ENCODE results near the gene PCGF1. TPM values are rescaled to one million over a fixed set of nuclear protein-coding genes. Genes with fewer than 3 reads are reported as not detected.

The PCGF1 gene
- total and polyA plus RNA-seq, 2 of the 13 experiments (the other 11 are each of a cell fraction or from before 2014, with no cell fraction given): 20.4 to 22.6 TPM

DNA sequence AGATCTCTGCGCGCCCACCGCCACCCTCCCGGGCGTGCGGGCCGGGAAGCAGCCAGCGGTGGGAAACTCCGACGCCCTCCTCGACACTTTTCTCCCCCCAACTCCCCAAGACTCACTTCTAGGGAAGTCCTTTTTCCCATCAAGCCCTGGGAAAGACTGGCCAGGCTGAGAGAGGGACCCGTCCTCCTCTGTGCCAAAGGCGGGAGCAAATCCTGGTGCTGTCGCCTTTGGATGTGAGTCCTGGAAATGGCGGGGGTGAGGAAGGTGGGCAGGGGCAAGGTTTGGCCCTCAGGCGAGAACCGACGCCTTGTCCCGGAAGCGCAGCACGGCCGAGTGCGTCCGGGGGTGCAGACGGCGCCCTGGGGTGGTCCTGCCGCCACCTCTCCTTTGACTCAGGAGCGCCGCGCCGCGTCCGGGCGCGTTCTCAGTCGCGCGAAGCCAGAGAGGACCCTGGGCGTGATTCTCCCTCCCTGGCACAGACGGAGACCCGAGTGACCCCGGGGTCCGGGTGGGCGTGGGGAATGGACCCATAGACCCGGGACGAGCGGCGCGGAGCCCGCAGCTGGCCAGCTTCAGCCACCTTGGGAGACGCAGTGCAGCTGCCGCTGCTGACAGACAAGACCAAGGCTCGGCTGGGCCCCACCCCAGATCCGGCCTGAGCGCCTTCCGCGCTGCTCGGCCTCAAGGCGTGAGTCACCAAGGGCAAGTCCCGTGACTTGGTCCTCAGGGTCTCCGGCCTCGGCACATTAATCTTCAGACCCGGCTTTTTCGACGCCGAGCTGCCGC is 4.6 kb downstream of the PCGF1 start (continued):
- TF ChIP-seq HES4 (CRISPR knock-in tag; IDR thresholded peaks at IDR 0.05; ENCODE audit: borderline replicate concordance) (peak; percentile 90), ZFP37 (CRISPR knock-in tag; IDR thresholded peaks at IDR 0.05; ENCODE audit: borderline replicate concordance) (no peak), YEATS4 (CRISPR knock-in tag; IDR thresholded peaks at IDR 0.05; ENCODE audit: borderline replicate concordance) (peak; percentile 84), PAWR (CRISPR knock-in tag; IDR thresholded peaks at IDR 0.05; ENCODE audit: borderline replicate concordance) (peak; percentile 82; the same call in 1 of the 2 replicates), DBP (CRISPR knock-in tag; IDR thresholded peaks at IDR 0.05; ENCODE audit: not compliant biosample characterization) (peak; percentile 25), KMT2A (CRISPR knock-in tag; IDR thresholded peaks at IDR 0.05) (peak; percentile 60), DNMT1 (CRISPR knock-in tag; IDR thresholded peaks at IDR 0.05) (peak; percentile 64; the same call in 1 of the 2 replicates), KDM3A (CRISPR knock-in tag; IDR thresholded peaks at IDR 0.05; ENCODE audit: low read depth) (peak; percentile 80; the same call in 1 of the 2 replicates), ZNF563 (CRISPR knock-in tag; IDR thresholded peaks at IDR 0.05) (peak; percentile 90), KDM5A (IDR thresholded peaks at IDR 0.05; ENCODE audit: borderline replicate concordance, low read length) (peak; percentile 82), NR2C2 (CRISPR knock-in tag; IDR thresholded peaks at IDR 0.05; ENCODE audit: borderline replicate concordance) (peak; percentile 92), ZNF678 (CRISPR knock-in tag; IDR thresholded peaks at IDR 0.05) (peak; percentile 67; the same call in 1 of the 2 replicates), ATF7 (IDR thresholded peaks at IDR 0.05) (no peak), ATF7 (CRISPR knock-in tag; IDR thresholded peaks at IDR 0.05) (0 out of 2 replicates have a peak, but pooled peaks have one; percentile 16), ZMYM4 (CRISPR knock-in tag; IDR thresholded peaks at IDR 0.05) (peak; percentile 78), ZFP90 (CRISPR knock-in tag; IDR thresholded peaks at IDR 0.05; ENCODE audit: borderline replicate concordance) (peak; percentile 73), ZBTB40 (IDR thresholded peaks at IDR 0.05) (no peak), ZBTB40 (CRISPR knock-in tag; IDR thresholded peaks at IDR 0.05) (peak; percentile 67; the same call in 1 of the 2 replicates), RBM22 (optimal IDR thresholded peaks at IDR 0.05; ENCODE audit: low read length) (peak; percentile 92), GTF3A (CRISPR knock-in tag; conservative IDR thresholded peaks at IDR 0.05) (0 out of 2 replicates have a peak, but pooled peaks have one; percentile 64)
